Spleen (tissue), 11 donors: ENCODE measurements around the gene TMEM106C. TPM values are rescaled to one million over a fixed set of nuclear protein-coding genes. Genes with fewer than 3 reads are reported as not detected.

Source experiments
- DNase-seq: peaks from one replicate; pipeline ENCODE4 v3.0.0-alpha.2; 2020
- H3K27ac ChIP-seq, 8 donors: fragments of 200-600 bp; sonication (generic) in 7 of 8; 1 replicate in 4 of 8; 2 replicates in 4 of 8; pipeline versions ENCODE4 v1.5.0 to v1.8.0; 2016 to 2021; ENCODE audit warnings: inconsistent platforms in 4 of 8, mild to moderate bottlenecking in 4 of 8, moderate library complexity in 1 of 8
- H3K27me3 ChIP-seq, 7 donors: fragments of 200-600 bp; sonication (generic) in 6 of 7; replicated peaks in 1 of 7; 1 replicate in 4 of 7; 2 replicates in 3 of 7; pipeline versions ENCODE4 v1.5.0 to v1.8.0; 2016 to 2021; ENCODE audit warnings: inconsistent platforms in 3 of 7, mild to moderate bottlenecking in 1 of 7
- H3K36me3 ChIP-seq, 6 donors: fragments of 200-600 bp; sonication (generic) in 5 of 6; 1 replicate in 4 of 6; 2 replicates in 2 of 6; pipeline versions ENCODE4 v1.5.0 to v1.8.0; 2016 to 2021; ENCODE audit warnings: inconsistent platforms in 2 of 6
- H3K4me1 ChIP-seq, 6 donors: fragments of 200-600 bp; sonication (generic) in 5 of 6; 1 replicate in 3 of 6; 2 replicates in 3 of 6; pipeline versions ENCODE4 v1.5.0 to v1.8.0; 2016 to 2021; ENCODE audit warnings: inconsistent platforms in 3 of 6
- H3K4me3 ChIP-seq, 8 donors: fragments of 200-600 bp; sonication (generic) in 7 of 8; 1 replicate in 4 of 8; 2 replicates in 4 of 8; pipeline versions ENCODE4 v1.5.0 to v1.8.0; 2016 to 2021; ENCODE audit warnings: inconsistent platforms in 4 of 8, mild to moderate bottlenecking in 4 of 8, moderate library complexity in 2 of 8
- H3K9me3 ChIP-seq, 8 donors: fragments of 200-600 bp; sonication (generic) in 7 of 8; 1 replicate in 4 of 8; 2 replicates in 4 of 8; pipeline versions ENCODE4 v1.5.0 to v1.8.0; 2016 to 2021; ENCODE audit warnings: inconsistent platforms in 4 of 8
- CTCF ChIP-seq, 11 experiments: fragments of 200-600 bp in 7 of 11; fragments of 450-650 bp in 4 of 11; sonication (generic) in 4 of 11; IDR thresholded peaks in 8 of 11; conservative IDR thresholded peaks in 3 of 11; 1 replicate in 7 of 11; 2 replicates in 4 of 11; pipeline versions ENCODE4 v1.4.0 to v1.8.0; 2016 to 2021; ENCODE audit warnings: antibody characterized with exemption in 11 of 11, inconsistent platforms in 4 of 11, mild to moderate bottlenecking in 1 of 11
- POLR2A ChIP-seq, 3 donors: fragments of 450-650 bp; IDR thresholded peaks; one replicate each; pipeline ENCODE4 v1.5.1; 2017; ENCODE audit warnings: antibody characterized with exemption in 3 of 3, mild to moderate bottlenecking in 1 of 3
- POLR2AphosphoS5 ChIP-seq, 3 donors: sonication (generic); formaldehyde crosslinking; IDR thresholded peaks; one replicate each; pipeline ENCODE4 v1.5.1; 2017; ENCODE audit warnings: antibody characterized with exemption in 3 of 3
- WGBS, 5 donors: extraction: QIAGEN DNeasy Blood & Tissue Kit in 3 of 5; methylation state at CpG; one replicate each; pipeline versions ENCODE4 v1.1.5 to v1.1.7; 2013 to 2018; 5-methylcytosine and 5-hydroxymethylcytosine counted together
- intact Hi-C: fragments of 100-400 bp; cut with DNase I; formaldehyde crosslinking; loops from one replicate; pipeline ENCODE4 v1.15.0; 2023; ENCODE audit warnings: low total_unique reads
- polyA plus RNA-seq, 3 donors: library from polyadenylated mRNA; stranded (reverse); fragments of 200-250 nt; gene quantifications; one replicate each; pipeline ENCODE4 v1.2.1, GENCODE V29; 2013
- total RNA-seq, 7 donors: library from RNA; depleted of rRNA in 3 of 7; stranded (reverse); fragments of >200 nt in 3 of 7; fragmentation: NEBNext Ultra II Directional in 4 of 7; extraction: Animal tissue kit (Norgen Biotek cat#: 25700) in 4 of 7; gene quantifications; one replicate each; pipeline versions ENCODE4 v1.1.0 to v1.2.1, GENCODE V29; 2016 to 2021
- donor health status: healthy with polysubstance abuse.
- donor health status: DM: no; HTN: no; CAD: no; lungs with moderate emphysema.
- donor health status: DM: no; HTN: no; CAD: no.
- donor health status: Bipolar disorder and iron deficiency.
- donor health status: healthy.
- donor health status: DM: no; HTN: no; CAD: no.
- donor health status: DM: yes; HTN: yes; CAD: no.

The TMEM106C gene
- total and polyA plus RNA-seq, 10 donors = 30.1 to 124 (median 64.6) TPM

- H3K36me3 ChIP-seq = peaks cover 0 to 16% (median 0%) of the 10 kb centered on the region in 6 donors
- H3K4me1 ChIP-seq = no peaks in the 10 kb centered on the region
- H3K27me3 ChIP-seq = no peaks in the 10 kb centered on the region
- H3K27ac ChIP-seq = no peak overlapping the region
- no peaks in the 10 kb centered on the region for H3K9me3 ChIP-seq
- TF ChIP-seq POLR2AphosphoS5 (IDR thresholded peaks at IDR 0.05) (no peak), POLR2A (IDR thresholded peaks at IDR 0.05) (no peak), CTCF (IDR thresholded peaks at IDR 0.05 in 8 of 11, conservative IDR thresholded peaks at IDR 0.05 in 3 of 11) (no peak)
- intact Hi-C loops = no loop called here
- peak; percentile 58 for DNase-seq
- 93 to 98% (median 96%) methylated on average over 7 to 16 of the region's 16 CpGs for WGBS, 5 donors
- H3K4me3 ChIP-seq = no peak overlapping the region
Measured at GRCh38 chr12:47975036-47975620, 11.7 kb downstream of the TMEM106C start.

- no peaks in the 10 kb centered on the region for H3K4me1 ChIP-seq
- peaks cover 0 to 9% (median 0%) of the 10 kb centered on the region in 6 donors for H3K36me3 ChIP-seq
- DNase-seq = peak; percentile 35
- intact Hi-C loops = no loop called here
- no peak overlapping the region for H3K27ac ChIP-seq
- TF ChIP-seq POLR2A (IDR thresholded peaks at IDR 0.05) (no peak), CTCF (IDR thresholded peaks at IDR 0.05 in 8 of 11, conservative IDR thresholded peaks at IDR 0.05 in 3 of 11) (no peak), POLR2AphosphoS5 (IDR thresholded peaks at IDR 0.05) (no peak)
- H3K9me3 ChIP-seq = no peaks in the 10 kb centered on the region
- no peak overlapping the region for H3K4me3 ChIP-seq
- H3K27me3 ChIP-seq = peaks cover 0 to 1% (median 0%) of the 10 kb centered on the region in 7 donors
- 90 to 97% (median 92%) methylated on average over 9 to 11 of the region's 11 CpGs for WGBS, 5 donors
Measured at GRCh38 chr12:47975816-47976215, 12.4 kb downstream of the TMEM106C start.

GRCh38 chr12:47977046-47977771, 13.8 kb downstream of the TMEM106C start:
- Histone ChIP-seq H3K4me3 (no peak overlapping the region), H3K9me3 (no peaks in the 10 kb centered on the region), H3K4me1 (no peaks in the 10 kb centered on the region), H3K36me3 (peaks cover 0 to 4% (median 0%) of the 10 kb centered on the region in 6 donors), H3K27ac (no peak overlapping the region), H3K27me3 (peaks cover 0 to 4% (median 0%) of the 10 kb centered on the region in 7 donors)
- WGBS, 5 donors = 73 to 89% (median 86%) methylated on average over 12 of the region's 12 CpGs
- intact Hi-C loops = no loop called here
- DNase-seq = peak; percentile 67
- TF ChIP-seq POLR2A (IDR thresholded peaks at IDR 0.05) = no peak
- no peak for TF ChIP-seq POLR2AphosphoS5 (IDR thresholded peaks at IDR 0.05)
- no peak for TF ChIP-seq CTCF (IDR thresholded peaks at IDR 0.05 in 8 of 11, conservative IDR thresholded peaks at IDR 0.05 in 3 of 11)
